ENCODE results near the gene LAMA2. TPM values are rescaled to one million over a fixed set of nuclear protein-coding genes. Genes with fewer than 3 reads are reported as not detected.

The LAMA2 gene
- polyA plus RNA-seq, 1 of the 3 experiments (the other 2 are of a cell fraction): 0.92 TPM

GRCh38 chr6:129429956-129430355 lies 547.0 kb downstream of the LAMA2 start:
- ChIA-PET CTCF (no interaction called here), POLR2A (no interaction called here)
- H3F3A ChIP-seq (replicated peaks; ENCODE audit: insufficient read depth): no peaks in the 10 kb centered on the region
- H3K9ac ChIP-seq: no peak overlapping the region
- H3K79me2 ChIP-seq (ENCODE audit: insufficient read depth): no peaks in the 10 kb centered on the region
- H3K4me1 ChIP-seq (ENCODE audit: control insufficient read depth in 1 of 2, insufficient read depth in 2 of 2, low read depth in 1 of 2, low read length in 1 of 2): no peaks in the 10 kb centered on the region
- no peaks in the 10 kb centered on the region; the same call in 1 of the 2 replicates for H3K9me2 ChIP-seq
- no peak for TF ChIP-seq TCF12 (IDR thresholded peaks at IDR 0.05)
- no peak for TF ChIP-seq ELF1 (IDR thresholded peaks at IDR 0.05)
- TF ChIP-seq RCOR1 (IDR thresholded peaks at IDR 0.05; ENCODE audit: low read length): no peak
- no peak for TF ChIP-seq USF1 (IDR thresholded peaks at IDR 0.05; ENCODE audit: borderline replicate concordance, low read depth)
- TF ChIP-seq USF2 (IDR thresholded peaks at IDR 0.05; ENCODE audit: borderline replicate concordance, low read depth, low read length): no peak
- no peak for TF ChIP-seq MXI1 (IDR thresholded peaks at IDR 0.05; ENCODE audit: low read depth, low read length)
- no peak for TF ChIP-seq PBX3 (IDR thresholded peaks at IDR 0.05)
- no peaks in the 10 kb centered on the region for H3K27me3 ChIP-seq (ENCODE audit: insufficient read depth)
- H3K27ac ChIP-seq (ENCODE audit: low read depth in 2 of 2, low read length in 1 of 2): no peak overlapping the region
- 76% methylated on average over 2 of the region's 2 CpGs for WGBS (ENCODE audit: low lambda C conversion rate)
- no peaks in the 10 kb centered on the region for H3K36me3 ChIP-seq (replicated peaks in 1 of 2; ENCODE audit: control insufficient read depth in 1 of 2, insufficient read depth in 2 of 2, low read length in 1 of 2)
- H4K20me1 ChIP-seq (ENCODE audit: insufficient read depth): no peaks in the 10 kb centered on the region
- H2AFZ ChIP-seq (ENCODE audit: low read depth): peak overlapping the region; percentile 16; the same call in 1 of the 2 replicates
- no peak for DNase-seq
- no peak overlapping the region for H3K4me2 ChIP-seq
- H3K4me3 ChIP-seq (ENCODE audit: low read depth in 2 of 2, low read length in 1 of 2): no peak overlapping the region
- H3K9me3 ChIP-seq: no peaks in the 10 kb centered on the region

GRCh38 chr6:129432738-129433137 lies 549.8 kb downstream of the LAMA2 start:
- no peaks in the 10 kb centered on the region for H3K9me3 ChIP-seq
- H3K27me3 ChIP-seq (ENCODE audit: insufficient read depth): no peaks in the 10 kb centered on the region
- no peak overlapping the region for H3K4me2 ChIP-seq
- no peak overlapping the region for H3K9ac ChIP-seq
- no peak for DNase-seq
- no peaks in the 10 kb centered on the region for H4K20me1 ChIP-seq (ENCODE audit: insufficient read depth)
- no peak overlapping the region for H3K4me3 ChIP-seq (ENCODE audit: low read depth in 2 of 2, low read length in 1 of 2)
- H3K9me2 ChIP-seq: no peaks in the 10 kb centered on the region; the same call in 1 of the 2 replicates
- no peak overlapping the region for H2AFZ ChIP-seq (ENCODE audit: low read depth)
- POLR2A ChIA-PET: no interaction called here
- no peaks in the 10 kb centered on the region for H3K79me2 ChIP-seq (ENCODE audit: insufficient read depth)
- H3K27ac ChIP-seq (ENCODE audit: low read depth in 2 of 2, low read length in 1 of 2): no peak overlapping the region
- peak; percentile 37 for TF ChIP-seq CTCF (IDR thresholded peaks at IDR 0.05)
- no peak for TF ChIP-seq EP300 (IDR thresholded peaks at IDR 0.05; ENCODE audit: borderline replicate concordance in 1 of 2, low read depth in 1 of 2, low read length in 1 of 2)
- no peak for TF ChIP-seq MEF2A (IDR thresholded peaks at IDR 0.05; ENCODE audit: borderline replicate concordance, low read depth)
- TF ChIP-seq GATA2 (CRISPR knock-in tag; IDR thresholded peaks at IDR 0.05): no peak
- CTCF ChIA-PET: no interaction called here
- H3F3A ChIP-seq (replicated peaks; ENCODE audit: insufficient read depth): no peaks in the 10 kb centered on the region
- no peaks in the 10 kb centered on the region for H3K4me1 ChIP-seq (ENCODE audit: control insufficient read depth in 1 of 2, insufficient read depth in 2 of 2, low read depth in 1 of 2, low read length in 1 of 2)
- H3K36me3 ChIP-seq (replicated peaks in 1 of 2; ENCODE audit: control insufficient read depth in 1 of 2, insufficient read depth in 2 of 2, low read length in 1 of 2): no peaks in the 10 kb centered on the region
- WGBS (ENCODE audit: low lambda C conversion rate): 83% methylated on average over 1 of the region's 1 CpG

Data from SK-N-SH (cell line).